ENCODE data around the gene TMEM185B.
"Not testable (repeated sequence)": the region's sequence is repeated elsewhere in the genome, so short reads cannot be mapped to it uniquely, and the experiment has no call there.

TMEM185B gene

GRCh38 chr2:120223034-120223912 is at the start of gene TMEM185B:
TSS of gene TMEM185B (minus strand) at chr2:120223400. CDS start at chr2:120222976, 424 bp downstream.
- DNase-seq: peak; percentile 58

GRCh38 chr2:120271711-120272379 is 48.6 kb upstream of the TMEM185B start:
- no peak for DNase-seq

DNA sequence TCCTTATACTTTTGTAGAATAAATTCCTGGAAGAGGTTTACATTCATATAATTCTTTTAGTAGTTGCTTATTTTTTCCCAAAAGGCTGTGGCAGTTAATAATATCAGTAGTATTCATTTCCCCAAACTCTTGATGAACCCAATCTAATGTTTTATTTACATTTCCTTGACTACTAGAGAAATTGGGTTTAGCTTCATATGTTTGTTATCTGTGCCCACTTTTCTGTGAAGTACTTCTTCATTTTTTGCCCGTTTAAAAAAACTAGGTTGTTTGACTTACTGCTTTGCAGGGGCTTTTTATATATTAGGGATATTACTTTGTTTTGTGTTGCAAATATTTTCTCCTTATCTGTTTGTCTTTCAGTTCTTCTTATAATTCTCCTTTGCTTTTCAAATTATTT is 46.6 kb upstream of the TMEM185B start:
- DNase-seq: no peak

- no peak for DNase-seq
These were observed 46.0 kb upstream of the TMEM185B start for GRCh38 chr2:120269076-120269744.

DNA sequence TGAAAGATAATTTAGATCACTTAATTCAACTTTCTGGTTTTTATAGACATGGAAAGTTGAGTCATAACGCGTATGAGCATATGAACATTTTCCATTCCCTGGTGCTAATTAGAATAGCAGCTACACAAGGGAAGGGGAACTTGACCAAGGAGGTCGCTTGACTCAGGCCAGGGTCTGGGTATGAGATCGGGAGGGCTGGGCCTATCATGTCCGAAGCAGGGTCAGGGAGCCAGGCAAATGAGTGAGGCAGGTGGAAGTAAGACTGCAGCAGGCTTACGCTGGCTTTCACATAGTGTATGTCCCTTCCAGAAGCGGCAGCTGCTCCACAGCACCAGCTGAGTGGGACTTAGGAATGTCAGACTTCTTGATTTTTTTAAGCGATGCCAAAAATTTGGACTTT is 44.1 kb upstream of the TMEM185B start:
- no peak for DNase-seq

DNA sequence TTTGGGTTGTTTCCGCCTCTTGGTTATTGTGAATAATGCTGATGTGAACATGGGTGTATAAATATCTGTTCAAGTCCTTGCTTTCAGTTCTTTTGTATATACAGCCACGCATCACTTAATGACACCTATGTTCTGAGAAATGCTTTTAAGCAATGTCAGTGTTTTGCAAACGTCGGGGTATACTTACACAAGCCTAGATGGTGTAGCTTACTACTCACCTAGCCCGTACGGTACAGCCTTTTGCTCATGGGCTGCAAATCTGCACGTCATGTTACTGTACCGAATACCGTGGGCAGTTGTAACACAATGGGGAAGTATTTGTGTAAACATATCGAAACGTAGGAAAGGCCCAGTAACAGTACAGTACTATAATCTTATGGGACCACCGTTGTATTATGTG is 41.8 kb upstream of the TMEM185B start:
- no peak for DNase-seq

- no peak for DNase-seq
These were observed 39.7 kb upstream of the TMEM185B start for GRCh38 chr2:120262761-120263428.

- no peak for DNase-seq
These were observed 39.0 kb upstream of the TMEM185B start for GRCh38 chr2:120262150-120262549.

DNA sequence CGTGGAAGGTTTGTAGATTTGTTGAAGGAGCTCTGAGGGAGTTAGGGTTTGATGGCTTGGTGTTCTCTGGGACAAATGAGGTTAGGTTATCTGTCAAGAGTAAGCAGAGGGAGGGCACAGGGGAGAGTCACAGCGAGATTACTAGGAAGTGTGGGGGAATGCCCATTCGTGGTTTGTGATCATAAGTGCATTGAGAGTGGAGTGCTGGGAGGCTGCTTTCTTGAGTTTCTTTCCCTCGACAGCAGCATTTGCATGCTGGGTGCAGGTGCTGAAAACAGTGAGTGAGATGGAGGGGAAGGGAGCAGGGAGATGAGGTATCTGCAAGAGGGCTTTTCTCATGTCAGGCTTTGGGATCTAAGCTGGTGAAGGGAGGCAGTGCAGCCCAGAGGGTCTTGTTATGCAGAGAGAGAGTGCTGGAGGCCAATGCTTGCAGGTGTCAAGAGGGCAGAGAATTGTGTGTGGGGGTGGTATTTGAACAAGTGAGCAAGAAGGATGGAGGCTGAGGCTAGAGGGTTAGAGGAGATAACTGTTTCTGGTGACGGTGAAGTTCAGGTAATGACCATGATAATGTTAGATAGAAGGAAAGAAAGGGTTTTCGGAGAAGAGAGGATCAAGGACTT is 38.3 kb upstream of the TMEM185B start:
- no peak for DNase-seq

- no peak for DNase-seq
These were observed 37.5 kb upstream of the TMEM185B start for GRCh38 chr2:120260736-120261135.

- DNase-seq: not testable (repeated sequence)
These were observed 36.7 kb upstream of the TMEM185B start for GRCh38 chr2:120259939-120260338.

DNA sequence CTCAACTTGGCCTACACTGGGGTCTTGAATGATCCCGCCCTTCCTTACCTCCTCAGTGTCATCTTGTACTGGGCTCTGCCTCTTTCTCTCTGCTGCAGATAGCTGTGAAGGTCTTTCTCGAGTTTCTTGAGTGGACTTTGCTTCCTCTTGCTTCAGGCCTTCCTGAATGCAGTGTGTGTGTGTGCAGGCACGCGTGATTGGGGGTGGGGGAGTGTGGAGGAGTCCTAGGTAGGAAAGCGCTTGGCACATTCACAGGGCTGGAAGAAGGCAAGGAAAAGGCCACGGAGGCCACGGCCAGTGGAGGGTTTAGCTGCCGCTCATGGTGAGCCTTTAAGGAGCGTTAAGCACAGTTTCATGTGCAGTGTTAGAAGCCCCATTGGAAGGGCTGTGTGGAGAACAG is 35.0 kb upstream of the TMEM185B start:
- no peak for DNase-seq

DNA sequence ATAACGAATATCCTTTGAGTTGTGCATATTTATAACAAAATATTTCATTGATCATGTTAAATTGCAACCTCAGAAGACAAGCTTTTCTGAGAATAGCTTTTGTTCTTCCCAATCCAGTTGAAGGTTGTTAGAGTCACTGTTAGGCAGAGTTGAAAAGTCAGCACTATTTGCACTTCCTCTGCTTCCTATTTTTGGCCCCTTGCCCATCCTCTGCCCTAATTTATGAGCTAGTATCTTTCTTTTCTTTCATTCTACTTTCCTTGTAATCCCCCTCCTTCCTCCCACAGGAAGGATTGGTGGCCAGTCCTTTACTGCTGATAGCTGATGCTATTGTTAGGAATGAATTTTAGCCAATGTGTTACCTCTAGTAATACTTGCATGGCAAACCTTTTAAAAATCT is 34.3 kb upstream of the TMEM185B start:
- DNase-seq: no peak

DNA sequence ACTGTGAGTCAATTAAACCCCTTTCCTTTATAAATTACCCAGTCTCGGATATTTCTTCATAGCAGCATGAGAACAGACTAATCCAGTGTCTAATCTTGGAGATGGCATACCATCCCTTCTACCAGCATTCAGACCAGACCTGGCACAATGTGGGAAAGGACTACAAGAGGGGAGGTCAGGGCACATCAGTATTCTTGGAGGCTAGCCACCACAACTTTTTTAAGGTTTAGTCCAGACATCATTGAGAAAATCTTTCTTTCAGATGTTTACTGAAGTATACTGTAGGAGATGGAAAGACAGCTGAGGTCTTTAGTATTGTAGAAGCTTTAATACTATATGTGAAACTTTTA is 33.4 kb upstream of the TMEM185B start:
- no peak for DNase-seq

DNA sequence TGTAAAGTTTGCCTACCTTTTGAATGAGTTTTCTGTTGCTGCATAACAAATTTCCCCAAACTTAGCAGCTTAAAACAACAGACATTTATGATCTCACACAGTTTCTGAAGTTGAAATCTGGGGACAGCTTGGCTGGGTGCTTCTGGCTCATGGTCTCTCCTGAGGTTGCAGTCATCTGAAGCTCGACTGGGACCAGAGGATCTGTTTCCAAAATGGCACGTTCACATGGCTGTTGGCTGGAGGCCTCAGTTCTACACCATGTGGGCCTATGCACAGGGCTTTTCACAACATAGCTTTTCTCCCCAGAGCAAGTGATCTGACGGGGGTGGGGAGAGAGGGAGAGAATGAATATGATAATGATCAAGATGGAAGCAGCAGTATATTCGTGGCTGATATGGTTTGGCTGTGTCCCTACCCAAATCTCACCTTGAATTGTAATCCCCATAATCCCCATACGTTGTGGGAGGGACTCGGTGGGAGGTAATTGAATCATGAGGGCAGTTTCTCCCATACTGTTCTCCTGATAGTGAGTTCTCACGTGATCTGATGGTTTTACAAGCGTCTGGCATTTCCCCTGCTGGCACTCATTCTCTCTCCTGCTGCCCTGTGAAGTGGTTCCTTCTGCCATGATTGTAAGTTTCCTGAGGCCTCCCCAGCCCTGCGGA is 32.9 kb upstream of the TMEM185B start:
- no peak for DNase-seq

DNA sequence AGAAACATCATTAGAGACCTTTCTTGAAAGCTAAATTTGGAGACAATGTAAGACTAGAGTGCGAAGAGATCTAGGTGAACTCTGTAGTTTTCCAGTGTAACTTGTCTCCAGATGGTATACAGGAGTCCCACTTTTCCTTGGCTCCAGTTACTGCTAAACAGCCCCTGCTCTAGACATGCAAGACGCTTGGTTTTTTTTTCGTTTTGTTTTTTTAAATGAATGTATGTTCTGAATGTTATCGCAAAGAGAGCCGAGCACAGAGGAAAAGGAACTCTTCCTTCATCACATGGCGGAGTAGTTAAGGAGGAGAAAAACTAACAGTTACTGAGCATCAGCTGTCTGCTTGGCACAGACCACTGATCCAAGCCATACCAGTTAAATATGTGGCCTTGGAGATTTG is 31.9 kb upstream of the TMEM185B start:
- no peak for DNase-seq

DNA sequence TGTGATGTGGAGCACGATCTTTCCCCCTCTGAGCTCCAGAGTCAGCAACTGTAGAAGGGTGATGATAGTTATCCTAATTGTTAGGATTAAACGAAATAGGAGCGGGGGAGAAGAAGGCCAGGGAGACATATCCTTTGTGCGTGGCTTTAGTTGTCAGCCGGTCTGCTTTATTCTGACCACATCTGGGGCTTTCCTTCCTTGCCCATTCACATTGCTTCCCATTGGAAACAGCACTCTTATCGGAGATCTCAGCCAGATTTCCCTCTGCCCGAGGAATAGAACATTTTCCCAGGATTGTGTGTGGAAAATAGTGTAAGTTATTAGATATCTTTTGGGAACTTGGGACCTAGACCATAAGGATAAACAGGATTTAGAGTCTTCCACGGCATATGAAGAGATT is 31.0 kb upstream of the TMEM185B start:
- DNase-seq: no peak

DNA sequence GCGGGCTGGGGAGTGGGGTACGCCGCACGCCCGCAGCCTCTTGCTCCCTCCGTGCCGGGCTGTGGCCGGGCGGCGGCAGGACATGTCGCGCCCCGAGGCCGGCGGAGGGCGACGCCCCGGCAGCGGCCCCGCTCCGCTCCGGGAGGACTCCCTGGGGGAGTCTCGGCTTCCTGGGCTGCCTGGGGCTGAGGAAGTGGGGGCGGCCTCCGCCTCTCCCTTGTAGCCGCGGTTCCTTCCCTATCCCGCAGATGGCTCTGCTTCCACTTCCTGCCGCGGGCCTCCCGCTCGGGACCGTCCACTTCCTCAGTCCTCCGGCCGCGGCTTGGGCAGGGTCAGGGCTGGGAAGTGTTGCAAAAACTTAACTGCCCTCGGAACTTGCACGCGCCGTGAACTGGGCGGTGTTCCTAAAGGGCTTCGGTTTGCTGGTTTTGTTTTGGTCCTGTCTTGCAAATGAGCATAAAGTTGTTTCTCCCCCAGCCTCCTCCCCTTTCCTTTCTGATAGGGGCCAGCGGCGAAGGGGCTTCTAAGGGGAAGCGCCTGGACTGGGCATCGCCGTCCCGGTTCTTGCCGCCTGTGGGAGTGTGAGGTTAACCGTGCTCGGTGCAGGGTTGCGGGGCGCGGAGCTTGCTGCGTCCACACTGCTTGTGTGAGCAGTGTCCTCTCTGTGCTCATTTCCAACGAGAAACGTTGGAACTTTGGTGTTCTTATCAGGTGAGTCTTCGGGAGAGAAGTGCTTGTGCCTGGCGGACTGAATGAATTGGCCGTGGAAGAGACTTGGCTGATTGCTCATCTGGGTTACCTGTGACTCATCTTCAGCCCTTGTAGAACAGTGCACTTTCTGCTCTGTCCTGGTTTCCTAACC is 30.1 kb upstream of the TMEM185B start:
- no peak for DNase-seq

DNA sequence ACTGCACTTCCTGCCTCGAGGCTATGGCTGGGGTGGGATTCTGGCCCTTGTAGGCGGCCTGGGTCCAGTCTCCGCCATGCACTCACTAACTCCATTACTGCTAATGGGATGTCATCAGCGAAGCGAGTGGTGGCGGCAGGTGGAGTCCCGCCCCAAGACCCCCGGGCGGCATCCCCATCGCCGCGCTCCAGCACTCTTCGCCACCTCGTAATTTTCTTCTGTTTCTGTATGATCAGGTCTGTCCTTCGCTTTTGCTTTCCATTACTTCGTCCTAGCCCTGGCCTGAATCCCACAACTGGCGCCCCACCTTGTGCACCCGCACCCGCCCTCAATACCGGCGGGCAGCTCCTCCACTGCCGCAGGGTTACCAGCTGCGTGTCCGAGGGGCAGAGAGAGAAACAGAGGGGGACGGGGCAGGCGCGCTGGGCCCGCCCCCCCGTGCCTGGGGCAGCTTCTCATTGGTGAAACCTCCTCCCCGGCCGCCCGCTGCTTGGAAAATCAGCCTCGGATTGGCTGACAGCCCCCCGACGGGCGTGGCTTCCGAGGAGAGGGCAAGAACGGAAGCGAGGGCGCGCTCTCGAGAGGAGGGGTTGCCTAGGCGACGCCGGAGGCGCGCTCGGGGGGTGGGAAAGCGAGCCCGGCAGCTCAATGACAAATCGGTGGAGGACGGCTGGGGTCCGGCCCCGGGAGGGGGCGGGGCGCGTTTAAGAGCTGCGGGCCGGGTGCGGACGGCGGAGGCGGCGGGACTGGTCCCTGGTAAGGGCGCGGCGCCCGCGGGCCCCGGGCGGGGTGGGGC is 29.2 kb upstream of the TMEM185B start, which contains the start of gene RALB:
RALB (plus strand) TSS at position 628 of the 796 bp plus-strand sequence. CDS start 25,813 bp downstream, outside the sequence.
- peak; percentile 95 for DNase-seq

GRCh38 chr2:120251880-120252224 is 28.7 kb upstream of the TMEM185B start:
- peak; percentile 10 for DNase-seq
